Measurements from ENCODE around the gene ATP9B.

The ATP9B gene

GRCh38 chr18:79401494-79402208 lies 332.5 kb downstream of the ATP9B start:
- no peak for DNase-seq

DNA sequence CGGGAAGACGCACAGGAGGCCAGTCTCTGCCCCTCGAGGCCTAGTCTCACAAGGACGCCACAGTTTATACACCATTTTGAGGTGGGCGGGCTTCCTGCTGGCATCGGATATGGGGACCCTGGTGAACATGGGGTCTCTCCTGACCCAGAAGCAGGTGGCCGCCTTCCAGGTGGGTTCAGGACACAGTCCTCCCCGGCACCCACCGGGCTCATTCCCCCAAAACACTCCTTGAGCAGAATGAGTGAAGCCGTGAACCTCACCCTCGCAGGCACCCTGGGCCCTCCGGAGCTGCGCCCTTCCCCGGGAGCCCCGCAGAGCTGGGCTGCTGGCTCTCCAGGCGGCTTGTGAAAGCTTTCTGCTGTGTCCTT lies 333.0 kb downstream of the ATP9B start:
- no peak for DNase-seq

GRCh38 chr18:79402977-79403722 lies 334.0 kb downstream of the ATP9B start:
- DNase-seq = peak; percentile 32

DNA sequence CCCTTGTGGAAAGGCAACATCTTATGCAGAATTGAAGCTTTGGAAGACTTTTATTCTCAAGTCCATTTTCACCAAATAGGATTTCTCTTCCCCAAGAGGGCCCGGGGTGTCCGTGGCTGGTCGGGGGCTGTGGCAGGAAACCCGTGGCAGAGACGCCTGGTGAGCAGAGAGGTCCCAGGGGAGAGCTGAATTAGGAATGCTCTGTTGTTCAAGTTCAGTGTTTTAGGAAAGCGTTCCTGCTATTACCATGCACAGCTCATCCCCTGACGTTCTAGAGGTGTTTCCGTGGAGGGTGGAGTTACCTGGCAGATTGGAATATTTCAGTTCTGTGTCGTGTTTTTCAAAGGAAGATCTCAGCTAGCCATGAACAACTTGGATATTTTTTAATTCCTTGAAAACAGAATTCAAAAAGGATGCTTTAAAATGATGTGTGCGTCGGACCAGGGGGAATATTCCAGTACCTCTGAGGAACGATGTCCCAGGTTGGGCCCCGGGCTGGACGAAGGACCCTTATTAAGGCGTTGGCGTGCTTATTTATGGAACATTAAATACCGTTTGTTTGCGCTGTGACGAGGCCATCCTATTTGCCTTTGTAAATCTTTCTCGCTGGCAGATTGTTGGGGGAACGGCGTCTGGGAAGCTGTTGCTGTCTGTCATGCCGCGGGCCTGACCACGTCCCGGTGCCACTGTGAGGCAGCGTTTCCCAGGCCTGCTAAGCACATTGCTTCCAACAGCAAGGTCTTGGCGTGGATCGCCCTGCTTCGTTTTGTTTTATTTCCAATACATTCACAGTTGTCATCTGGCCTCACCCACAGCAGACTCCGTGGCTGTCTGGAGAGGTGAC lies 334.8 kb downstream of the ATP9B start:
- no peak for DNase-seq

DNA sequence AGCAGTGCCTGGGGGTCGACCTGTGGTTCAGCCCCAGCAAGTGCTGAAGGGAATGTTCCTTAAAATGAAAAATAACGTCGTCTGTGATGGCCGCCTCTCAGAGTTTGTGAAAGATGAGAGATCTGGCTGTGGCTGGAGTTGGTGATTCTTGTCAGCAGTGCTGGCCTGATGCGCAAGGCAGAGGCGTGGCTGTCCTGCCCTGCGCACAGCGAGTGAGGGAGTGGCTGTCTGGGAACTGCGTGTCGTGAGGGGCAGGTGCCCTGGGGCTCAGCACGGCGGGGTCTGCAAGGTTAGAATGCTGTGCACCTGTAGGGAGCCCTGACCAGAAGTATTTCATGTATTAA lies 335.3 kb downstream of the ATP9B start:
- no peak for DNase-seq

GRCh38 chr18:79405019-79405780 lies 336.0 kb downstream of the ATP9B start:
- DNase-seq = peak; percentile 40

- DNase-seq = no peak
These were observed 336.8 kb downstream of the ATP9B start for GRCh38 chr18:79405781-79406575.

- no peak for DNase-seq
These were observed 337.5 kb downstream of the ATP9B start for GRCh38 chr18:79406708-79407107.

DNA sequence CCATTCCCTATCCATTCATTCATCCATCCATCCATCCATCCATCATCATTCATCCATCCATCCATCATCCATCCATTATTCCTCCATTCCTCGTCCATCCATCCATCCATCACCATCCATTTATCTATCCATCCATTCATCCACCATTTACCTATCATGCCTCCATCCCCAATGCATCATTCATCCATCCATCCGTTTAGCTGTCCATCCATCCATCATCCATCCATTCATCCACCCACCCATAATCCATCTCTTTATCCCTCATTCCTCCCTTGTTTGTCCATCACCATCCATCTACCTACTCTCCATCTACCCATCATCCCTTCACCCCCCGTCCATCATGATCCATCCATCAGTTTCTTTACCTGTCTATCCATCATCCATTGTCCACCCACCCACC lies 340.1 kb downstream of the ATP9B start:
- DNase-seq = no peak

DNA sequence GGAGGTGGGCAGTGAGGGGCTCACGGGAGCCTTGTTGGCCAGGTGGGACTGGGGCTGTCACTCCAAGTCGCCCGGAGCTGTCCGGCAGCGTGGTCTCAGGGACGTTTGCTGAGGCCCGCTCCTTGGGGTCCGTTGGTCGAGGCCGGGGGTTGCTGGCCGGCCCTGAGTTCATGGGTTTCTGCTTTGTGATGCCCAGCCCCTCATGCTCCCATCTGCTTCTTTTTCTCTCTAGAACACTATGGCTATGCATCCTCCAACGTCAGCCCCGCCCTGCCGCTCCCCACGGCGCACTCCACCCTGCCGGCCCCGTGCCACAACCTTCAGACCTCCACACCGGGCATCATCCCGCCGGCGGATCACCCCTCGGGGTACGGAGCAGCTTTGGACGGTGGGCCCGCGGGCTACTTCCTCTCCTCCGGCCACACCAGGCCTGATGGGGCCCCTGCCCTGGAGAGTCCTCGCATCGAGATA lies 341.0 kb downstream of the ATP9B start:
- no peak for DNase-seq

- no peak for DNase-seq
These were observed 341.8 kb downstream of the ATP9B start for GRCh38 chr18:79410731-79411613.

GRCh38 chr18:79411614-79412526 lies 342.7 kb downstream of the ATP9B start:
- no peak for DNase-seq

GRCh38 chr18:79413025-79413424 lies 343.8 kb downstream of the ATP9B start:
- no peak for DNase-seq

DNA sequence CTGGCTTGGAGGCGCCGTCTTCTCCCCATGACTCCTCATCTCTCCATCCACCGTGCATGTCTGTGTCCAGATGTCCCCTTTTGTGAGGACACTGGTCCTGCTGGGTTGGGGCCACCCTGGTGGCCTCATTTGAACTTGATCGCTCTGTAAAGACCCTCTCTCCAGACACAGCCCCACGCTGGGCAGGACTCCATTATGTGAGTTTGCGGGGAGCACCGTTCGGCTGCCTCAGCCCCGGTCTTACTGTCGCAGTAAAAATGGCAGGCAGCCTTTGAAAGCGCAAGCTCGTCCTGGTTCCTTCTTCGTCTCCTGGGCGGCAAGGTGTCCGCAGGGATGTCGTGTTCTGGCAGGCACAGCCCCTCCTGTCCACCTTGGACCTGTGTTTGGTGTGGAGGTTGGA lies 344.2 kb downstream of the ATP9B start:
- no peak for DNase-seq

GRCh38 chr18:79413901-79414300 lies 344.7 kb downstream of the ATP9B start:
- no peak for DNase-seq

DNA sequence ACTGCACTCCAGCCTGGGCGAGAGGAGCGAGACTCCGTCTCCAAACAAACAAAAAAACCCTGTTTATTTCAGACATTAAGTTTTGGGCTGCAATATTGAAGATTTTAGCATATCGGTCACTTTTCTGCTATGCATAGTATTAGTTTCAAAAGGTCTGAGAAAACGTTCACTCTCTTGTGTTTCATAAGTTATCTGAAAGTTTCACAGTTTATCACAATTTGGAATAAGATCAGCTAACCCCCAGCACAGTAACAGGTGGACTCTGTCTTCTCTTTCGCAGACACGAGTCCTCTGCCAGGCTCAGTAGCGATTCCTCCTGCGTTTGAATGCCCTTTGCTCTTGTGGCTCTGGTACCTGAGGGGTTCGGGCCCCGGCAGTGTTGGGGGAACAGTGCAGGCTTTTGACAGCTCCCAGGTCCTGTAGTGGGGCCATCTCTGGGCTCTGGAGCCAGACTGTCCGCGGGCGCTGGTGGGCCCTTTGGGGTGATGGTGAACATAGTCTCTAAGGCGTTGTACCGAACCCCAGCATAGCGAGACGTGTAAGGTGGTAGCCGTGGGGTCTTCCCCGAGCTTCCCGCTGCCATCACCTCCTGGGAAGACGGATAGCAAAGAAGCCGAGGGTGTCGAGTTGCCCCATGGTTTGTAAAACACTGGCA lies 347.0 kb downstream of the ATP9B start:
- no peak for DNase-seq

DNA sequence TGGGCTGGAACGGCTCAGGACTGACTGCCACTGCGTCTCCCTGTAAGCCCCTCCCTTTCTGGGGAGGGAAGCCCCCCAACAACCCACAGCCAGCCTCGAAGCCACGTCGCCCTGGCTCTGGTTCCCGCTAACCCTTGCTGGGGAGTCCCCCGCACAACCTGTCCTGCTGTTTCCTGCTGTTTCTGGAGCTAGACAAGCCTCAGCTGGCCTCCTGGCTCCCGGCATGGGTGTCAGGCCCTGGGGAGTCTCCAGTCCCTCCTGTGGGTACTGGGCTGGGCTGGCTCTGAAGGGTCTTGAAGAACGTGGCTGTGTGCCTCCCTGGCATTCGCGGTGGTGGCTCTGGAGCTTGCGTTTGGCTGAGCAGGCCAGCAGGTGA lies 347.5 kb downstream of the ATP9B start:
- DNase-seq = no peak

DNA sequence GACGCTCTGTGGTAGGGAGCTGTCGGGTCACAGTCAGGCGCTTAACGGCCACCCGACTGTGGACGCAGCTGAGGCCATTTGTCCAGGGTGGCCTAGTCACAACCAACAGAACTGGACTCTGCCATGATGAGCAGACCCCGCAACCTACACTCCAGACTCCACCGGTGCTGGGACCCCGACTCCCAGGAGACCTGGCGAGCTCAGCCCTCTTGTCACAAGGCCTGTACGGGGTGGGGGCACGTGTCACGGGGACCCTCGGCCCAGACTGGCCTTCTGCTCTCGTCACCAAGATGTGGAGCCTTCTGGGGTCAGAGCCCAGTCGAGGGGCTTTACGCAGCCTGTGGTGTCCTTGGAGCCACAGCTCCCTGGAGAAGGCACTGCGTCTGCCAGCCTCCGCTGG lies 349.0 kb downstream of the ATP9B start:
- DNase-seq = no peak

- DNase-seq = no peak
These were observed 349.4 kb downstream of the ATP9B start for GRCh38 chr18:79418642-79419041.

Measured in NCI-H748 treated with DMSO at 0.1 percent for 48 hours (cell line).